Ovary (tissue), 3 donors: ENCODE data around the gene SNCA.

Experiments
- EP300 ChIP-seq: sonication (generic); formaldehyde crosslinking; IDR thresholded peaks from one replicate; pipeline ENCODE4 v1.6.1; 2017; ENCODE audit warnings: antibody characterized with exemption
- TF ChIP-seq, protein P1 (sequence below), 3 donors: fragments of 450-650 bp in 2 of 3; fragments of 200-600 bp in 1 of 3; IDR thresholded peaks; one replicate each; pipeline versions ENCODE4 v1.5.1 to v1.8.0; 2016 to 2022; ENCODE audit warnings: antibody characterized with exemption in 3 of 3, mild to moderate bottlenecking in 1 of 3
- donor health status: DM: no; HTN: no; CAD: no.

DNA sequence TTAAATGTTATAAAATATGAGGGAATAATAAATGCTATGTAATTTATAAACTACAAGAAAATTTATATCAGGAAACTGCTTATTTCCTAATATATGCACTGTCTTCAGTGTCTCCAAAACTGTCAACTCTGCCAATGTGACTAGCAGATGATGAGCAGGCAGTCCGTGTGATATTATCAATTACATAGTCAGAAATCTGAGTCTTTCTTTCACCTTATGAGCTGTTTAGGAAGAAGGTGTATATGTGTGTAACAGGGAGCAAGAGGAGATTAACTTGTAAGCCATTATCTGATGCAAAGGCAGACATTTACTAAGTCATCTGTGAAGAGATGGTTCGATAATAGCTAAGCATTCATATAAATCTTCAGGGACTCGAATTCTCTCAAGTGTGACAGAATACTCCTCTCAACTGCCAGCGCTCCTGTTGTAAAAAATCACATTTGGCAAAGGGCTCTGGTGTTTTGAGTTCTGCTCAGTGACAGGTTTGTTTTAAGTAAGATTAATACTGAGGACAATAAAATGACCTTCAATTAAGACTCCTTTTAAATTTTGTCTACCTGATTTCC is 79.7 kb downstream of the SNCA start:
- TF ChIP-seq, protein P1, sequence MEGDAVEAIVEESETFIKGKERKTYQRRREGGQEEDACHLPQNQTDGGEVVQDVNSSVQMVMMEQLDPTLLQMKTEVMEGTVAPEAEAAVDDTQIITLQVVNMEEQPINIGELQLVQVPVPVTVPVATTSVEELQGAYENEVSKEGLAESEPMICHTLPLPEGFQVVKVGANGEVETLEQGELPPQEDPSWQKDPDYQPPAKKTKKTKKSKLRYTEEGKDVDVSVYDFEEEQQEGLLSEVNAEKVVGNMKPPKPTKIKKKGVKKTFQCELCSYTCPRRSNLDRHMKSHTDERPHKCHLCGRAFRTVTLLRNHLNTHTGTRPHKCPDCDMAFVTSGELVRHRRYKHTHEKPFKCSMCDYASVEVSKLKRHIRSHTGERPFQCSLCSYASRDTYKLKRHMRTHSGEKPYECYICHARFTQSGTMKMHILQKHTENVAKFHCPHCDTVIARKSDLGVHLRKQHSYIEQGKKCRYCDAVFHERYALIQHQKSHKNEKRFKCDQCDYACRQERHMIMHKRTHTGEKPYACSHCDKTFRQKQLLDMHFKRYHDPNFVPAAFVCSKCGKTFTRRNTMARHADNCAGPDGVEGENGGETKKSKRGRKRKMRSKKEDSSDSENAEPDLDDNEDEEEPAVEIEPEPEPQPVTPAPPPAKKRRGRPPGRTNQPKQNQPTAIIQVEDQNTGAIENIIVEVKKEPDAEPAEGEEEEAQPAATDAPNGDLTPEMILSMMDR (IDR thresholded peaks at IDR 0.05): no peak
- TF ChIP-seq EP300: no peak
